Right renal cortex interstitium (tissue), 3 donors: Measurements from ENCODE around the gene PDE3B. TPM values are rescaled to one million over a fixed set of nuclear protein-coding genes. Genes with fewer than 3 reads are reported as not detected.
"Not testable (repeated sequence)": the region's sequence is repeated elsewhere in the genome, so short reads cannot be mapped to it uniquely, and the experiment has no call there.

Experiments
- DNase-seq, 3 donors: peaks; one replicate each; pipeline ENCODE4 v3.0.0-alpha.2; 2013; ENCODE audit warnings: low read depth in 3 of 3, low spot score in 2 of 3
- polyA plus RNA-seq, 3 donors: library from polyadenylated mRNA; unstranded; fragments of 120-200 nt; gene quantifications; one replicate each; pipeline ENCODE4 v1.2.1, GENCODE V29; 2013; ENCODE audit not compliant: insufficient read length in 3 of 3

PDE3B gene
- polyA plus RNA-seq, 3 donors: 6.8 to 9.1 (median 7.7) TPM

- no peak for DNase-seq
These were observed 29.8 kb downstream of the PDE3B start for GRCh38 chr11:14673421-14673820.

- no peak for DNase-seq
These were observed 30.3 kb downstream of the PDE3B start for GRCh38 chr11:14673824-14674405.

GRCh38 chr11:14676068-14676467, 32.5 kb downstream of the PDE3B start:
- DNase-seq: no peak

- DNase-seq: no peak
These were observed 33.5 kb downstream of the PDE3B start for GRCh38 chr11:14677146-14677545.

- no peak for DNase-seq
These were observed 34.7 kb downstream of the PDE3B start for GRCh38 chr11:14678350-14678749.

- DNase-seq: no peak
These were observed 36.1 kb downstream of the PDE3B start for GRCh38 chr11:14679662-14680061.

- DNase-seq: not testable (repeated sequence)
These were observed 40.8 kb downstream of the PDE3B start for GRCh38 chr11:14684234-14684915.

GRCh38 chr11:14687456-14687855, 43.9 kb downstream of the PDE3B start:
- DNase-seq: no peak

- no peak for DNase-seq
These were observed 44.5 kb downstream of the PDE3B start for GRCh38 chr11:14687943-14688627.

GRCh38 chr11:14695656-14696055, 52.1 kb downstream of the PDE3B start:
- not testable (repeated sequence) for DNase-seq

GRCh38 chr11:14698771-14699170, 55.2 kb downstream of the PDE3B start:
- DNase-seq: no peak

GRCh38 chr11:14700593-14700992, 57.0 kb downstream of the PDE3B start:
- DNase-seq: no peak

- no peak for DNase-seq
These were observed 59.2 kb downstream of the PDE3B start for GRCh38 chr11:14702760-14703159.

GRCh38 chr11:14703731-14704130, 60.1 kb downstream of the PDE3B start:
- DNase-seq: no peak

- no peak for DNase-seq
These were observed 61.5 kb downstream of the PDE3B start for GRCh38 chr11:14705067-14705466.

- DNase-seq: no peak
These were observed 70.1 kb downstream of the PDE3B start for GRCh38 chr11:14713496-14714244.

GRCh38 chr11:14715669-14716068, 72.1 kb downstream of the PDE3B start:
- not testable (repeated sequence) for DNase-seq

GRCh38 chr11:14722496-14722895, 78.9 kb downstream of the PDE3B start:
- DNase-seq: no peak

- DNase-seq: no peak
These were observed 81.5 kb downstream of the PDE3B start for GRCh38 chr11:14725150-14725549.

- DNase-seq: no peak
These were observed 83.6 kb downstream of the PDE3B start for GRCh38 chr11:14727215-14727614.

- DNase-seq: no peak
These were observed 84.1 kb downstream of the PDE3B start for GRCh38 chr11:14727746-14728145.
